ENCODE measurements around the gene RIPOR3. TPM values are rescaled to one million over a fixed set of nuclear protein-coding genes. Genes with fewer than 3 reads are reported as not detected.

The RIPOR3 gene
- polyA plus RNA-seq, 1 of the 3 experiments (the other 2 are of a cell fraction) = 1.2 TPM

- no peaks in the 10 kb centered on the region for H3K27me3 ChIP-seq (ENCODE audit: insufficient read depth)
- TF ChIP-seq FOXM1 (IDR thresholded peaks at IDR 0.05; ENCODE audit: low read depth) = no peak
- no peak for TF ChIP-seq TAF1 (IDR thresholded peaks at IDR 0.05; ENCODE audit: borderline replicate concordance, low read depth, low read length)
- no peak for TF ChIP-seq ELF1 (IDR thresholded peaks at IDR 0.05)
- TF ChIP-seq CHD2 (IDR thresholded peaks at IDR 0.05; ENCODE audit: low read length, partially characterized antibody) = no peak
- no peak for TF ChIP-seq JUND (IDR thresholded peaks at IDR 0.05)
- no peak overlapping the region for H3K4me3 ChIP-seq (ENCODE audit: low read depth in 2 of 2, low read length in 1 of 2)
- WGBS (ENCODE audit: low lambda C conversion rate) = 92% methylated on average over 5 of the region's 5 CpGs
- H3K9ac ChIP-seq = no peak overlapping the region
- no peaks in the 10 kb centered on the region for H3K9me2 ChIP-seq
- H3K4me1 ChIP-seq (ENCODE audit: control insufficient read depth in 1 of 2, insufficient read depth in 2 of 2, low read depth in 1 of 2, low read length in 1 of 2) = no peaks in the 10 kb centered on the region
- peaks cover 28 to 71% of the 10 kb centered on the region in 2 experiments for H3K36me3 ChIP-seq (replicated peaks in 1 of 2; ENCODE audit: control insufficient read depth in 1 of 2, insufficient read depth in 2 of 2, low read length in 1 of 2)
- peaks cover 5% of the 10 kb centered on the region for H3F3A ChIP-seq (replicated peaks; ENCODE audit: insufficient read depth)
- no peaks in the 10 kb centered on the region for H3K79me2 ChIP-seq (ENCODE audit: insufficient read depth)
- peaks cover 6% of the 10 kb centered on the region; the same call in 1 of the 2 replicates for H4K20me1 ChIP-seq (ENCODE audit: insufficient read depth)
- POLR2A ChIA-PET = no interaction called here
- no peak overlapping the region for H2AFZ ChIP-seq (ENCODE audit: low read depth)
- H3K27ac ChIP-seq (ENCODE audit: low read depth in 2 of 2, low read length in 1 of 2) = no peak overlapping the region
- CTCF ChIA-PET = interaction anchor here (0.9 to 2.0 kb wide), 5 partner anchors 9 to 164 kb away, joined by 3 to 14 read pairs (median 4); no protein-coding TSS in a partner anchor
- no peak for DNase-seq
- H3K4me2 ChIP-seq = no peak overlapping the region
- no peaks in the 10 kb centered on the region for H3K9me3 ChIP-seq
Observed at GRCh38 chr20:50585214-50585613, 106.1 kb downstream of the RIPOR3 start.

- H3K9me2 ChIP-seq = no peaks in the 10 kb centered on the region
- CTCF ChIA-PET = interaction anchor here (0.6 to 2.0 kb wide), 6 partner anchors 9 to 451 kb away, joined by 3 to 14 read pairs (median 4); no protein-coding TSS in a partner anchor
- no peak overlapping the region for H2AFZ ChIP-seq (ENCODE audit: low read depth)
- H3F3A ChIP-seq (replicated peaks; ENCODE audit: insufficient read depth) = peaks cover 5% of the 10 kb centered on the region
- no peak for DNase-seq
- no peak overlapping the region for H3K4me2 ChIP-seq
- TF ChIP-seq RFX5 (IDR thresholded peaks at IDR 0.05; ENCODE audit: low read length) = no peak
- no peak for TF ChIP-seq ZBTB33 (IDR thresholded peaks at IDR 0.05; ENCODE audit: borderline replicate concordance, low read depth)
- no peak for TF ChIP-seq FOSL2 (IDR thresholded peaks at IDR 0.05; ENCODE audit: borderline replicate concordance, low read depth)
- TF ChIP-seq FOXM1 (IDR thresholded peaks at IDR 0.05; ENCODE audit: low read depth) = no peak
- no peak for TF ChIP-seq USF2 (IDR thresholded peaks at IDR 0.05; ENCODE audit: borderline replicate concordance, low read depth, low read length)
- no peak for TF ChIP-seq POLR2AphosphoS5 (IDR thresholded peaks at IDR 0.05; ENCODE audit: low read depth, low read length)
- no peak for TF ChIP-seq GABPA (IDR thresholded peaks at IDR 0.05; ENCODE audit: low read depth)
- TF ChIP-seq RXRA (IDR thresholded peaks at IDR 0.05; ENCODE audit: borderline replicate concordance, low read depth) = no peak
- TF ChIP-seq ELF1 (IDR thresholded peaks at IDR 0.05) = no peak
- TF ChIP-seq RCOR1 (IDR thresholded peaks at IDR 0.05; ENCODE audit: low read length) = no peak
- TF ChIP-seq EP300 (IDR thresholded peaks at IDR 0.05; ENCODE audit: borderline replicate concordance in 1 of 2, low read depth in 1 of 2, low read length in 1 of 2) = no peak
- TF ChIP-seq TAF1 (IDR thresholded peaks at IDR 0.05; ENCODE audit: borderline replicate concordance, low read depth, low read length) = no peak
- no peak for TF ChIP-seq NRF1 (IDR thresholded peaks at IDR 0.05; ENCODE audit: low read depth, low read length)
- TF ChIP-seq USF1 (IDR thresholded peaks at IDR 0.05; ENCODE audit: borderline replicate concordance, low read depth) = no peak
- TF ChIP-seq GATA2 (CRISPR knock-in tag; IDR thresholded peaks at IDR 0.05) = no peak
- no peak for TF ChIP-seq EZH2phosphoT487 (IDR thresholded peaks at IDR 0.05; ENCODE audit: borderline replicate concordance, low read depth)
- no peak for TF ChIP-seq MEF2A (IDR thresholded peaks at IDR 0.05; ENCODE audit: borderline replicate concordance, low read depth)
- TF ChIP-seq JUND (IDR thresholded peaks at IDR 0.05) = no peak
- TF ChIP-seq CHD2 (IDR thresholded peaks at IDR 0.05; ENCODE audit: low read length, partially characterized antibody) = no peak
- no peak for TF ChIP-seq YY1 (IDR thresholded peaks at IDR 0.05; ENCODE audit: low read depth)
- no peaks in the 10 kb centered on the region for H3K79me2 ChIP-seq (ENCODE audit: insufficient read depth)
- peaks cover 28 to 72% of the 10 kb centered on the region in 2 experiments for H3K36me3 ChIP-seq (replicated peaks in 1 of 2; ENCODE audit: control insufficient read depth in 1 of 2, insufficient read depth in 2 of 2, low read length in 1 of 2)
- H3K27me3 ChIP-seq (ENCODE audit: insufficient read depth) = no peaks in the 10 kb centered on the region
- no peaks in the 10 kb centered on the region for H3K9me3 ChIP-seq
- H3K4me1 ChIP-seq (ENCODE audit: control insufficient read depth in 1 of 2, insufficient read depth in 2 of 2, low read depth in 1 of 2, low read length in 1 of 2) = no peaks in the 10 kb centered on the region
- peaks cover 6% of the 10 kb centered on the region; the same call in 1 of the 2 replicates for H4K20me1 ChIP-seq (ENCODE audit: insufficient read depth)
- no peak overlapping the region for H3K4me3 ChIP-seq (ENCODE audit: low read depth in 2 of 2, low read length in 1 of 2)
- no peak overlapping the region for H3K9ac ChIP-seq
- H3K27ac ChIP-seq (ENCODE audit: low read depth in 2 of 2, low read length in 1 of 2) = no peak overlapping the region
- POLR2A ChIA-PET = no interaction called here
- 100% methylated on average over 2 of the region's 2 CpGs for WGBS (ENCODE audit: low lambda C conversion rate)
Observed at GRCh38 chr20:50584687-50585086, 106.7 kb downstream of the RIPOR3 start.

All from SK-N-SH (cell line).